ENCODE results near the gene SYT9. TPM values are rescaled to one million over a fixed set of nuclear protein-coding genes. Genes with fewer than 3 reads are reported as not detected.

Gene SYT9
- total RNA-seq, 2 donors from 2014 or later, result 0.05 to 0.07 TPM

GRCh38 chr11:7281079-7281478 lies 29.4 kb downstream of the SYT9 start:
- Histone ChIP-seq H3K4me3 (no peak overlapping the region), H3K9ac (ENCODE audit: low read depth in 2 of 2, low read length in 2 of 2) (no peak overlapping the region), H3K27ac (no peak overlapping the region), H3K9me3 (no peaks in the 10 kb centered on the region), H3K27me3 (no peaks in the 10 kb centered on the region), H3K36me3 (no peaks in the 10 kb centered on the region), H3K4me1 (no peaks in the 10 kb centered on the region)
- no peak for TF ChIP-seq CTCF (IDR thresholded peaks at IDR 0.05)
- intact Hi-C loops (cut with DNase I), result no loop called here
- no peak for DNase-seq

- no peak for DNase-seq
- Histone ChIP-seq H3K9ac (ENCODE audit: low read depth in 2 of 2, low read length in 2 of 2) (no peak overlapping the region), H3K4me3 (no peak overlapping the region), H3K4me1 (no peaks in the 10 kb centered on the region), H3K36me3 (no peaks in the 10 kb centered on the region), H3K9me3 (no peaks in the 10 kb centered on the region), H3K27me3 (no peaks in the 10 kb centered on the region), H3K27ac (no peak overlapping the region)
- no peak for TF ChIP-seq CTCF (IDR thresholded peaks at IDR 0.05)
- intact Hi-C loops (cut with DNase I), result no loop called here
Measured at GRCh38 chr11:7281809-7282208, 30.1 kb downstream of the SYT9 start.

- Histone ChIP-seq H3K36me3 (no peaks in the 10 kb centered on the region), H3K9me3 (no peaks in the 10 kb centered on the region), H3K4me3 (no peak overlapping the region), H3K27me3 (no peaks in the 10 kb centered on the region), H3K9ac (ENCODE audit: low read depth in 2 of 2, low read length in 2 of 2) (no peak overlapping the region), H3K4me1 (no peaks in the 10 kb centered on the region), H3K27ac (no peak overlapping the region)
- no peak for DNase-seq
- intact Hi-C loops (cut with DNase I), result no loop called here
- no peak for TF ChIP-seq CTCF (IDR thresholded peaks at IDR 0.05)
Measured at GRCh38 chr11:7286178-7286577, 34.5 kb downstream of the SYT9 start.

- Histone ChIP-seq H3K27ac (no peak overlapping the region), H3K4me1 (no peaks in the 10 kb centered on the region), H3K9ac (ENCODE audit: low read depth in 2 of 2, low read length in 2 of 2) (no peak overlapping the region), H3K9me3 (no peaks in the 10 kb centered on the region), H3K27me3 (no peaks in the 10 kb centered on the region), H3K36me3 (no peaks in the 10 kb centered on the region), H3K4me3 (no peak overlapping the region)
- intact Hi-C loops (cut with DNase I), result no loop called here
- no peak for TF ChIP-seq CTCF (IDR thresholded peaks at IDR 0.05)
- no peak for DNase-seq
Measured at GRCh38 chr11:7291100-7291829, 39.6 kb downstream of the SYT9 start.

- Histone ChIP-seq H3K9me3 (no peaks in the 10 kb centered on the region), H3K36me3 (no peaks in the 10 kb centered on the region), H3K4me3 (no peak overlapping the region), H3K9ac (ENCODE audit: low read depth in 2 of 2, low read length in 2 of 2) (no peak overlapping the region), H3K27me3 (no peaks in the 10 kb centered on the region), H3K4me1 (no peaks in the 10 kb centered on the region), H3K27ac (no peak overlapping the region)
- no peak for DNase-seq
- intact Hi-C loops (cut with DNase I), result no loop called here
- TF ChIP-seq CTCF (IDR thresholded peaks at IDR 0.05), result no peak
Measured at GRCh38 chr11:7292922-7293321, 41.2 kb downstream of the SYT9 start.

Data from colonic mucosa (tissue), 4 donors.